ENCODE data around the gene RAD21L1.

GRCh38 chr20:1247689-1248088 is 21.8 kb downstream of the RAD21L1 start:
- TF ChIP-seq CTCF (IDR thresholded peaks at IDR 0.05) (no peak), POLR2AphosphoS5 (IDR thresholded peaks at IDR 0.05) (no peak), POLR2A (IDR thresholded peaks at IDR 0.05; ENCODE audit: low read depth) (no peak)

All from esophagus muscularis mucosa (tissue), 3 donors.